ENCODE data around the gene CFAP61.

The CFAP61 gene

DNA sequence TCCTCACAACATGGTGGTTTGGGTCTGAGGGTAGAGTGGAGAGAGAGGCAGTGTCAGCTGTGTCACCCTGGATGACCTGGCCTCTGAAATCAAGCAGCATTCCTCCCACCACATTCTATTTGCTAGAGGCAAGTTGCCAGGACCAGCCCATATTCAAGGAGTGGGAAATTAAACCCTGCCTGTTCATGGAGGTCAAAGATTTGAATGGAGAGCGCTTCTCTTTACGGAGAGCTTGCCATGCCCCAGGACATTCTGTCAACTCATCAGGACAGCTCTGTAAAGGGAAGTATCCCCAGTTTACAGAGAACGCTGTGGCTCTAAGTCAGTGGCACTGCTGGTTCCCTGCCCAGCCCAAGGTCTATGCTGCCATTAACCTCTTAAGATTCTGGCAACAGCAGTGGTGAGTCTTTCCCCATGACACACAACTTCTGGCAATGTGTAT lies 225.6 kb downstream of the CFAP61 start:
- no peak for DNase-seq (ENCODE audit: low spot score)

DNA sequence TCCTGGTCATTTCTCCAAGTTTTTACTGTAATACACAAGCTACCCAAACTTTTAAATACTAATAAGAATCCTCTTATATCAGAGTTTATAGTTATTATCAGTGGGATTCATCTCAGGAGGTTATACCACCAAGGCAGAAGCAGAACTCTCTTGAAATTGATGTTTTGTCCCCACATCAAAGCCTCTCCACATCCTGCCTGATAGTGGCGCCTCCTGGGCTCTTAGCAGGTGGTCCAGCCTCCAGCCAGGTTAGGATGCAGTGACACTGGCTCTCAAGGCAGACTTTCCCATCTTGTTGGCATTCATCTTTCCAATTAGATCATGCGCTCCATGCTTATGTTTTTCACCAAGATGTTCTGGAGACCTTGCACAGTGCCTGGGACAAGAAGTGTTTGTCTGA lies 233.7 kb downstream of the CFAP61 start:
- no peak for DNase-seq (ENCODE audit: low spot score)

DNA sequence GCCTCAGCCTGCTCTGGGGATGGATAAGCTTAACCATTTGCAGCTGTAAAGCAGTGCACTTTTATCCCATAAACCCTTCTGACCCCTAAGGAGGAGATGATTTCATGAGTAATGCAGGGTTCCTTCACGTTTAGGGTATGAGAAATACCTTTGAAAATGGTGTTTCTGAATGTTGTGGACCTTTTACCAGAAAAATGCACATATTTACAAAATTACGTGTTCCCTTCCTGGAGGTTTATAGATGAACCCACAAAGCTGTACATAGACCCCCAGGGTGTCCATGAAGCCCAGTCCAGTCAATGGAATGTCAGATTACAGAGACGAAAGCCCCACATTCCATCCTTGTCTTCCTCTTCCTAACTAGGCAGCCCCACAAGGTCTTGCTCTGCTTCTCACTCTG lies 237.0 kb downstream of the CFAP61 start:
- no peak for DNase-seq (ENCODE audit: low spot score)

GRCh38 chr20:20292472-20292871 lies 240.1 kb downstream of the CFAP61 start:
- DNase-seq (ENCODE audit: low spot score): no peak

DNA sequence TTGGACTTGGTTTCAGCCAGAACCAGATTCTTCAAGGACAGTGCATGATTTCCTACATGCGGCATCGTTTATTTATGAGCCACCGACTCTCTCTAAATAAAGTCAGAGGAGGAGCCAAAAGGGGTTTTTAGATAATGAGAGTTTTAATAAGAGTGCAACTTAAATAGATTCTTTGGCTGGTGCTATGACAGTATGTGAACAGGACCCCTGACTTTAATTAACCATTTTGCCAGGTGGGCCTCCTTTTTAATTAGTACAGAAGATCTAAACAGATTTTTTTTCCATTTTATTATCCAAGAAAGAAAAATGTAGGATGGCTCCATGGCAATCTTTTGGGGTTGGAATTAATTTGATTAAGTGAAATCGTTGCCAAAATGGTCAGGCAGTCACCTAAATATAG lies 240.8 kb downstream of the CFAP61 start:
- DNase-seq (ENCODE audit: low spot score): no peak

GRCh38 chr20:20293691-20294385 lies 241.5 kb downstream of the CFAP61 start:
- DNase-seq (ENCODE audit: low spot score): no peak

DNA sequence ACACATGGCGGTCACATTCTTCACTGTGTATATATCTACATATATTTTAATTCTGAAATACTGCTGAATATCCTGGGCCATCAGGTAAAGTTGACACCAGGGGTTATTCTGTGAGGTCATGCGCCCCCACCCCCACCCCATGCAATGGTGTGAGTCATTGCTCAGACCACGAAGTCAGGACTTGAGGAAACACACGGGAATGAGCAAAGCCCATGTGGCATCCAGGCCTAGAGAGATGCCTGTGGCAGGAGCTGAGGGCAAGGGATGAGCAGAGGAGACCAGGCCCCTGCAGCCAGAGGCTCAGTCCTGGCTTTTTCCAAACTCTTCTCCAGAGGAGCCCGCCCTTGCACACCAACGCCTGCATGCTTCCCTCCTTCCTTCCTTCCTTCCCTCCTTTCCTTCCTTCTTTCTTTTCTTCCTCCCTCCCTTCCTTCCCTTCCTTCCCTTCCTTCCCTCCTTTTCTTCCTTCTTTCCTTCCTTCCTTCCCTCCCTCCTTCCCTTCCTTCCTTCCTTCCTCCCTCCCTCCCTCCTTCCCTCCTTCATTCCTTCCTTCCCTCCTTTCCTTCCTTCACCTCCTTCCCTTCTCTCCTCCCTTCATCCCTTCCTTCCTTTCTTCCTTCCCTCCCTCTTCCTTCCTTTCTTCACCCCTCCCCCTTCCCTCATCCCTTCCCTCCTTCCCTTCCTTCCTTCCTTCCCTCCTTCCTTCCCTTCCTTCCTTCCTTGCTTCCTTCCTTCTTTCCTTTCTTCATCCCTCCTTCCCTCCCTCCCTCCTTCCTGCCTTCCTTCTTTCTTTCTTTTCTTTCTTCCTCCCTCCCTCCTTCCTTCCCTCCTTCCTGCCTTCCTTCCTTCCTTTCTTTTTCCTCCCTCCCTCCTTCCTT lies 243.5 kb downstream of the CFAP61 start:
- no peak for DNase-seq (ENCODE audit: low spot score)

GRCh38 chr20:20297181-20297580 lies 244.8 kb downstream of the CFAP61 start:
- no peak for DNase-seq (ENCODE audit: low spot score)

DNA sequence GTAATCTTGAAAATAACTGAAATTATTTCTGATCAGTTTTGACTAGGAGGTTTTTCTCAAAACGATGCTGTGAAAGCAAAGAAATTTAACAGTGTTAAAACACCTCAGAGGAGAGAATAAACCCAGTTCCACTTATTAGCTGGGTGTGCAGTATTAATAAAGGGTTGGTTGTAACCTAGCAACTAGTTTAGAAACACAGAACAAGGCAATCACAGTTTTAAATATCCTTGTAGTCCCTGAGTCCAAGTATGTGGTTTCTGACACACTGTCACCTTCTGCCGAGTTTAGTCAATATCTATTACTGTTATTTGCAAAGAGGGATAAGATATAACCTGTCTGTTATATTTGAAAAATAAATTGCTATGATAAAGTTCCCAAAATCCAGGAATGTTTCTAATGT lies 245.4 kb downstream of the CFAP61 start:
- DNase-seq (ENCODE audit: low spot score): no peak

- DNase-seq (ENCODE audit: low spot score): no peak
Measured at GRCh38 chr20:20299904-20300303, 247.6 kb downstream of the CFAP61 start.

GRCh38 chr20:20303320-20303719 lies 251.0 kb downstream of the CFAP61 start:
- DNase-seq (ENCODE audit: low spot score): no peak

DNA sequence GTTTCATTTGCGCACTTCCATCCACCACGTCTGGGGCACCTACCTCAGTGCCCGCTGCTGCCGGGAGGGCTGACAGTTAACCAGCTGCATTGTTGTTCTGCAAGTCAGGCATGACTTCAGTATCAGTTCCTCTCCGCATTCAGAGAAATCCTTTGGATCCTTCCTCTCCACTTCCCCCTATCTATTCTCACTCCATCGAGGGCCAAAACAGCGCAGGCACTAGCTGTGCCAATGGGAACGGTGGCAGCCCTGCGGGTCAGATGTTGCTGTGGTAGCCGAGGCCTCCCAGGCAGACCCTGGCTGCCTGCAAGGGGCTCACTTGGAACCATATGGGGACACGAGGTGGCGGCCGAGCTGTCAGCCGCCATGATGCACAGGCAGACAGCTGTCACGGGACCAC lies 251.4 kb downstream of the CFAP61 start:
- no peak for DNase-seq (ENCODE audit: low spot score)

- no peak for DNase-seq (ENCODE audit: low spot score)
Measured at GRCh38 chr20:20304942-20305341, 252.6 kb downstream of the CFAP61 start.

DNA sequence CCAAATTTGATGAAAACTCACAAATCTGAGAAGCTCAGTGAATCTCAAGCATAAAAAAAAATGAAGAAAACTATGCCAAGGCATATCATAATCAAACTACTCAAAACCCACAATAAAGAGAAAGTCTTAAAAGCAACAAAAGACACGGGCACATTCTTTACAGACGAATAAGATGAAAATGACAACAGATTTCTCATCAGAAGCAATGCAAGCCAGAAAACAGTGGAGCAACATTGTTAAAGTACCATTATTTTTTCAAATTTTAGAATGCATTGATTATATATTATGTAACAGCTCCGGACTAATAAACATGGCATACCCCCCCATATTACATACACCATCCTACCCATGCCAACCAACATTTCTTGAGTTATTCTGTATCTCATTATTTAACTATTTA lies 260.2 kb downstream of the CFAP61 start:
- DNase-seq (ENCODE audit: low spot score): no peak

DNA sequence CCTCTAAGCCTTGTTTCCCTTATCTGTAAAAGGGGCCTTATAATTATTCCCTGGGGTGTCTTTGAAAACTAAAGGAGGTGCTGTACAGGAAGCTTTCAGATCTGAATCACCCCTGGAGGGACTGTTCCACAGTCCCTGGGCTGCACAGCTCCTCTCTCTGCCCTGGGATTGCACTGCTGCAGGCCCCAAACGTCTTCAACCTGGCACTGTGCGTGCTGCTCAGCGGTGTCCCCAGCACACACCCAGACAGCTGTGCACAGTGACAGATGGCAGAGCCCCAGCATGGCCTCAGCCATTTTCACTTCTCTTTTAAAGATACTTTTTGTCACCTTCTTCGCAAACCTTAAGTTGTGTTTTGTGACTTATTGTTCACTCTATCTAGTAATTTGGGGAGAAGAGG lies 264.9 kb downstream of the CFAP61 start:
- peak; percentile 48 for DNase-seq (ENCODE audit: low spot score)

DNA sequence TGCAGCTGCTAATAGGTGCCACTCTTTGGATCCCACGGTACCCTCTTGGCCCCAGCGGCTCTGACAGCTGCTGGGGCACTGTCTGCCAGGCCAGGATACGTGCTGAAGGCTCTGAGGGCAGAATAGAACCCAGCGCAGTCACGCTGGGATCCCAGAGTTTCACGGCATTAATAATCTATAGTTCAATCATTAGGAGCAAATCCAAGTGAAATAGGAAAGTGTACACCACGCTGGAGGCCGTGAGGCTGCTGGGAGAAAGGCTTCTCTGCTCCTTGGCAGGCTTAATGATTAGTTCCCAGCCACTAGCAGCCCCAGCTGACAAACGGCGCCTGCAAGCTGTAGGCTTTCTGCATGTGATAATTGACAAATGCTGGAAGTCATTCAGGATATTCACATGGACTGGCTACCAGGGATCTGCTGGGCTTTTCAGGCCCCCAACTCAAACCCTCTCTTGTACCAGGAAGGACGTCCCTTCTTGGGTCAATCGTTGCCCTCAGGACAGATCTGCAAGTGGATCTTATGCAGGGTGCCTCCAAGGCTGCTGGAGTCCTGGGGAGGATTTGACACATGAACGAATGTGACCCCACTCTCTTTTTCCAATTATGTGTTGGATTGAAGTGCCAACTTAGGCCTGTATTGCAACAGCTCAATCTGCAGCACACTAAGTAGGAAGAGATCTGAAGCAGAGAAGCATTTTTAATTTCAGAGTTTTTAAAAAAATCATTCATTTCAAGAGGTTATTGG lies 265.5 kb downstream of the CFAP61 start:
- no peak for DNase-seq (ENCODE audit: low spot score)

DNA sequence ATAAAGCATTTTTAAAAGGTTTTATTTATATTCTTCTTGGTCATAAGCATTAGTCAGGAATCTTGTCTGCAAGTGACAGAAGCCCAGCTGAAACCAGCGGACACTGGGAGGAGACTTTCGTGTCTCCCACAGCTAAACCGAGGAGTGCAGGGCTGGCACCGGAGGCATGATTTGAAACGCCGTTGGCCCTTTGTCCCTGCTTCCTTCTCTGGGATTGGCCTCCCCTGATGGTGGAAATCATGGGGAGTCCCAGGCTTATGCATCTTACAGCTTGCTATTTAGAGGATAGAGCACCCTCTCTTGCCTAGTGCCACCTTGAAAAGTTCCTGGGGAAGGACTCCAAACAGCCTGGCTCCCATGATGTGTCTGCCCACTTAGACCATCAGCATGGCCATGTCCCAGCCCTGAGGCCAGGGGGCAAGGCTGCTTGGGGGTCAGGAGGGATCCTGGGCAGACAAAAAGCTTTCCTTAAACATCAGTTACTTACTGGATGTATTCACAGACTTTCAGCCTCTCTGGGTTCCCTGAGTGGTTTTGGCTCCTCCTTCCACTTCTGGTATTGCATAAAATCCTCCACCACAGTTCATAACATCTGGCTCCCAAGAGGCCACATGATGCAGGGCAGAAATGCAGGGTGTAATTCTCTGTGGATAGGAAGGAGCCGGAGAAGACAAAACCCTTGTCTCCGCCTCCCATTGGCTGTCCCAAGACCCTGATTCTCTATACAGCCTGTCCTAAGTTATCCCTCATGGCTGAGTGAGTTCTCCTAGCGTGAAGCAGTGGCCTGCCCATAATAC lies 266.2 kb downstream of the CFAP61 start:
- no peak for DNase-seq (ENCODE audit: low spot score)

DNA sequence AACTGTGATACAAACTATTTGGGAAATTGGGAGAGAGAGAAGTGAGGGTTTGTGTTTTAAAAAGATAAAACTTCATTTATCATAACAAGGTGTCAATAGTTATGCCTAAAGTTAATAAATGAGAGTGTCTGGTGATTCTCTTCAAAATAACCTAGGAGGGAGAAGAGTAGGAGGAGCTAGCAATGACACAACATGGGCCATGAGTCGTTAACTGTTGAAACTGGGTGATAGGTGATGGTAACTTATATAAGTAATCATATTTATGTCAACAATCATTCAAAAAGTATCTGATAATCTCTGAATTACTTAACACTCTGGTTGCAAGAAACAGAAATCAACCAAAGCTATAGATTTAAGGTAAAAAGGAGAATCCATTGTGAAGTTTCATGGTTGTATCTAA lies 268.8 kb downstream of the CFAP61 start:
- DNase-seq (ENCODE audit: low spot score): no peak

- DNase-seq (ENCODE audit: low spot score): no peak
Measured at GRCh38 chr20:20321917-20322316, 269.6 kb downstream of the CFAP61 start.

DNA sequence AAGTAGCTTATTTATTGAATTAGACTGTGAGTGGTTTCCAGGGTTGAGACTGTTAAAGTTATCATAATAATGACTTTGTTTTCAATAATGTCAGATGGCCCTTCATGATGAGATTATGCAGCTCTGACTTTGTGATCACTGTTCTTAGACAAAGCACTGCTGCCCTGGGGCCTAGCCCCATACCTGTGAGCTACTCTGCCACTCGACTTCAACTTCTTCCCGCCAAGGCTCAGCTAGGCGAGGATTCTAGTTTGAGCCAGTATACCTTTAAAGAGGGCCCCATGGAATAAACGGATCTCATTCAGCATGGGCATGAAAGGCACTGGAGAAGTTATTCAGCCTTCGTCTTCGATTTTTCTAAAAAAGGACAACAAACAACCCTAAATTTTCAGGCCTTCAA lies 270.6 kb downstream of the CFAP61 start:
- DNase-seq (ENCODE audit: low spot score): no peak

DNA sequence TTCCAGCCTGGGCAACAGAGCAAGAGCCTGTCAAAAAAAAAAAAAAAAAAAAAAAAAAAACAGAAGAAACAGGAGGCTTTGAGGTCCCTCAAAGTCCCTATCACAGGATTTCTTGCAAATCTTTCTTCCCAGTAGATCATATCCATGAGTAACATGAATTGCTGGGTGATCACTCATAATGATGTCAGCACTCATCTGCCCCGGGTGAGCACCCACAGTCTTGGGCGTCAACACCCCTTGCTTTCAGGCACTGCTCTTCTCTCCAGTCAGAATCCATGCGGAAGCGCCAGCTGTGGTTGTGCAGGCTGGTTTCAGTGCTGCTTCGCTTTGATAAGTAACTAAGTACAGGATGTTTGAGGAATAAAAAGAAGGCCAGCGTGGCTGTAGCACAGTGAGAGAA lies 275.4 kb downstream of the CFAP61 start:
- DNase-seq (ENCODE audit: low spot score): no peak

GRCh38 chr20:20329564-20329963 lies 277.2 kb downstream of the CFAP61 start:
- DNase-seq (ENCODE audit: low spot score): no peak
